Fibroblast of the aortic adventitia (primary cell): Measurements from ENCODE around the gene ZNF385C. TPM values are rescaled to one million over a fixed set of nuclear protein-coding genes. Genes with fewer than 3 reads are reported as not detected.

Source experiments
- DNase-seq: peaks from one replicate; pipeline ENCODE4 v3.0.0-alpha.2; 2010; ENCODE audit warnings: low read depth
- H3K4me3 ChIP-seq: 2 replicates; pipeline ENCODE4 v1.5.1; 2011; ENCODE audit warnings: low read depth, mild to moderate bottlenecking, control low read depth, low read length, moderate library complexity
- CTCF ChIP-seq: IDR thresholded peaks from 2 replicates; pipeline ENCODE4 v1.5.1; 2011; ENCODE audit warnings: mild to moderate bottlenecking, low read length, control low read depth, inconsistent platforms; ENCODE audit not compliant: insufficient read depth
- total RNA-seq: library from RNA; depleted of rRNA; stranded (reverse); fragments of >200 nt; gene quantifications from 2 replicates; pipeline ENCODE4 v1.2.3, GENCODE V29; 2012; ENCODE audit warnings: low replicate concordance

Gene ZNF385C
- total RNA-seq, 1 donor = not detected

- H3K4me3 ChIP-seq = no peak overlapping the region
- no peak for DNase-seq
- no peak for TF ChIP-seq CTCF
Observed at GRCh38 chr17:42136654-42137051, 38.4 kb upstream of the ZNF385C start.

- TF ChIP-seq CTCF = no peak
- DNase-seq = peak; percentile 53
- H3K4me3 ChIP-seq = no peak overlapping the region
Observed at GRCh38 chr17:42135664-42136653, 37.7 kb upstream of the ZNF385C start.

GRCh38 chr17:42135151-42135550 lies 36.9 kb upstream of the ZNF385C start:
- no peak for DNase-seq
- TF ChIP-seq CTCF = no peak
- no peak overlapping the region for H3K4me3 ChIP-seq

- DNase-seq = no peak
- no peak overlapping the region for H3K4me3 ChIP-seq
- no peak for TF ChIP-seq CTCF
Observed at GRCh38 chr17:42133461-42134041, 35.3 kb upstream of the ZNF385C start.

- H3K4me3 ChIP-seq = no peak overlapping the region
- TF ChIP-seq CTCF = no peak
- DNase-seq = peak; percentile 73
Observed at GRCh38 chr17:42132941-42133340, 34.7 kb upstream of the ZNF385C start.

- TF ChIP-seq CTCF = no peak
- H3K4me3 ChIP-seq = no peak overlapping the region
- peak; percentile 37 for DNase-seq
Observed at GRCh38 chr17:42131981-42132432, 33.7 kb upstream of the ZNF385C start.
